ENCODE results near the gene GPR84. TPM values are rescaled to one million over a fixed set of nuclear protein-coding genes. Genes with fewer than 3 reads are reported as not detected.

Gene GPR84
- total and polyA plus RNA-seq, 4 experiments from 2014 or later, result 0.36 TPM; not detected in 3

GRCh38 chr12:54369597-54370131 is 5.4 kb upstream of the GPR84 start:
- DNase-seq, result no peak
- POLR2A ChIA-PET (ENCODE audit: partially characterized antibody), result no interaction called here
- intact Hi-C loops (cut with micrococcal nuclease), result loop anchor here (2.0 kb wide), 1 partner anchor 45 kb away; the partner anchor contains the start of gene COPZ1
- Mint-ChIP-seq H3K27ac (peak overlapping the region in 2 of 7 donors; percentile 30 to 86), H3K9me3 (no peaks in the 10 kb centered on the region), H3K36me3 (no peaks in the 10 kb centered on the region), H3K4me3 (peak overlapping the region in 6 of 8 donors; percentile 56 to 90 (median 73)), H3K4me1 (peaks cover 13 to 43% (median 24%) of the 10 kb centered on the region in 4 donors), H3K27me3 (peaks cover 0 to 3% of the 10 kb centered on the region in 2 donors)
- H3K36me3 ChIP-seq (ENCODE audit: insufficient read depth, low read length), result no peaks in the 10 kb centered on the region
- H3K27me3 ChIP-seq (ENCODE audit: insufficient read depth, low read length), result no peaks in the 10 kb centered on the region
- no peak overlapping the region for H3K27ac ChIP-seq (ENCODE audit: low read depth, low read length)
- CTCF ChIA-PET (ENCODE audit: partially characterized antibody), result interaction anchor here (1.0 to 3.4 kb wide), 7 partner anchors 11 to 157 kb away, joined by 4 to 41 read pairs (median 5); partner anchors contain the start of gene COPZ1
- H3K4me3 ChIP-seq (ENCODE audit: low read length in 2 of 2), result no peak overlapping the region
- H3K4me1 ChIP-seq (ENCODE audit: insufficient read depth, low read length), result peaks cover 26% of the 10 kb centered on the region
- H3K9me3 ChIP-seq (ENCODE audit: control insufficient read depth in 1 of 2, low read length in 2 of 2), result no peaks in the 10 kb centered on the region

DNA sequence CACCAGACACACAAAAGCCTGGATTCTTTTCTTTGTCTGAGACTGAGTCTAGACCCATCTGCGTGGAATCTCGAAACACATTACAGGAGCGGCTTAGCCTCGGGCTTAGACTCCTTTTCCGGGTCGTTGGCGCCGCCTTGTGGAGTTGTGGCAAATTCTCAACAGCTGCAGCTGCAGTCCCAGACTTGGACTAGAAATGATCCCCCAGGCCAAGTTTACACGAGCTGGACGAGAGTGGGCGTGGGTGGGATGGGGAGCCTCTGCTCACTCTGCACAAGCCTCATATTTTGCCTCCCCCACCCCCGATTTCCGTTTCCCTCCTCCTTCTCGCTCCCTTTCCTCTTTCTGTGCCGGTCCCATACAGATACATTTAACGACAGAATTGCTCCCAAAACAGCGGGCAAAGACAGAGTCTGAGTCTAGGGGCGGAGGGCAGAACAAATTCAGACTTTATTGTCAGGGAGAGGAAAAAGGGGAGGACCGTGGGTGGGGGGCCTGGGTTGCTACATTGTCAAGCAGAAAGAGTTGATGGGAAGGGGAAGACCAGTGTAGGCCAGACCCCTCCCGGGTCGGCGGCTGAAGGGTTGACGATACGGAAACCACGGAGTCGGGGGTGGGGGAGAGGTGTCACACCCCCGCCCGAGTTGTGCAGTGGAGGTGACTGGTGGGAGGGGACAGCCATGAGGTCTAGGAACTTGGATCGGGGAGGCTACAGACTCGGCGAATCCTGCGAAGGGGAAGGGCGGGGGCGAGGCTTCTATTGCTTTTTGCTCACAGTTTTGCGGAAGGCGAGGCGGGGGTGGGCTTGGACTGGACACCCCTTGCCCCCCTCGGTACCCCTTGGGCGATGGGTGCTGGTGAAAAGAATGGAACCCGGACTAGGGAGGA is 4.7 kb upstream of the GPR84 start:
- POLR2A ChIA-PET (ENCODE audit: partially characterized antibody), result interaction anchor here (0.6 to 2.4 kb wide), 15 partner anchors 10 to 614 kb away, joined by 3 to 17 read pairs (median 4); partner anchors contain the start of genes CBX5 and HNRNPA1

GRCh38 chr12:54368025-54368708 is 3.9 kb upstream of the GPR84 start:
- DNase-seq, result no peak
- no peaks in the 10 kb centered on the region for H3K36me3 Mint-ChIP-seq
- Histone ChIP-seq H3K36me3 (ENCODE audit: insufficient read depth, low read length) (no peaks in the 10 kb centered on the region), H3K27ac (ENCODE audit: low read depth, low read length) (peak overlapping the region; percentile 37), H3K4me1 (ENCODE audit: insufficient read depth, low read length) (peaks cover 40% of the 10 kb centered on the region), H3K9me3 (ENCODE audit: control insufficient read depth in 1 of 2, low read length in 2 of 2) (no peaks in the 10 kb centered on the region), H3K27me3 (ENCODE audit: insufficient read depth, low read length) (no peaks in the 10 kb centered on the region), H3K4me3 (ENCODE audit: low read length in 2 of 2) (peak overlapping the region in 1 of 2 donors; percentile 27)
- peak overlapping the region; percentile 30 to 86 (median 79) for H3K27ac Mint-ChIP-seq
- H3K4me1 Mint-ChIP-seq, result peaks cover 24 to 58% (median 37%) of the 10 kb centered on the region in 4 donors
- POLR2A ChIA-PET (ENCODE audit: partially characterized antibody), result interaction anchor here (0.6 to 2.4 kb wide), 14 partner anchors 9 to 614 kb away, joined by 3 to 17 read pairs (median 4); partner anchors contain the start of genes CBX5 and HNRNPA1
- CTCF ChIA-PET (ENCODE audit: partially characterized antibody), result interaction anchor here (0.8 to 4.5 kb wide), 33 partner anchors 9 to 153 kb away, joined by 3 to 71 read pairs (median 5); partner anchors contain the start of gene COPZ1
- peaks cover 0 to 3% of the 10 kb centered on the region in 2 donors for H3K27me3 Mint-ChIP-seq
- H3K9me3 Mint-ChIP-seq, result no peaks in the 10 kb centered on the region
- peak overlapping the region in 7 of 8 donors; percentile 63 to 90 (median 74) for H3K4me3 Mint-ChIP-seq
- intact Hi-C loops (cut with micrococcal nuclease), result loop anchor here (1.0 to 2.0 kb wide), 7 partner anchors 9 to 154 kb away; partner anchors contain the start of gene COPZ1

More for the DNA sequence above, 4.7 kb upstream of the GPR84 start:
- Histone ChIP-seq H3K27ac (ENCODE audit: low read depth, low read length) (peak overlapping the region; percentile 37), H3K4me1 (ENCODE audit: insufficient read depth, low read length) (peaks cover 33% of the 10 kb centered on the region), H3K36me3 (ENCODE audit: insufficient read depth, low read length) (no peaks in the 10 kb centered on the region), H3K9me3 (ENCODE audit: control insufficient read depth in 1 of 2, low read length in 2 of 2) (no peaks in the 10 kb centered on the region), H3K27me3 (ENCODE audit: insufficient read depth, low read length) (no peaks in the 10 kb centered on the region), H3K4me3 (ENCODE audit: low read length in 2 of 2) (peak overlapping the region in 1 of 2 donors; percentile 27)
- intact Hi-C loops (cut with micrococcal nuclease), result loop anchor here (1.0 to 2.0 kb wide), 7 partner anchors 10 to 155 kb away; partner anchors contain the start of gene COPZ1
- Mint-ChIP-seq H3K27me3 (peaks cover 0 to 3% of the 10 kb centered on the region in 2 donors), H3K36me3 (no peaks in the 10 kb centered on the region), H3K27ac (peak overlapping the region; percentile 30 to 86 (median 79)), H3K9me3 (no peaks in the 10 kb centered on the region), H3K4me1 (peaks cover 20 to 50% (median 31%) of the 10 kb centered on the region in 4 donors), H3K4me3 (peak overlapping the region; percentile 63 to 90 (median 76))
- CTCF ChIA-PET (ENCODE audit: partially characterized antibody), result interaction anchor here (0.6 to 4.5 kb wide), 34 partner anchors 10 to 154 kb away, joined by 3 to 71 read pairs (median 4); partner anchors contain the start of gene COPZ1
- peak; percentile 81 to 88 (median 84) for DNase-seq

DNA sequence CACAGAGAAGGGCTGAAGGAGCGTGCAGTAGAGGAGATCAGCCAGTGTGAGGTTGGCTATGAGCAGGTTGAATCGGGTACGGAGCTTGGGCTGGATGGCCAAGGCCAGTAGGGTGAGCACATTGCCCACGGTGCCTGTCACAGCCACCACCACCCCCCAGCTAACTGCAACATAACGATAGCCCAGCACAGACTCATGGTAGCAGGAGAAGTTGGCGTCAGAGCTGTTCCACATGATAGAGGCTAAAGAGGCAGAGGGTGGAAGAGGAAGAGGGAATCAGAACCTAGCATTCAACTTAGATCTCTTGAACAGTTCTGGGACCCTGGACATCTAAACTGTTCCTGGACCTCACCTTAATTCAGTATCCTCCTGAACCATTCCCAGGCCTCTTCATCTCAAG is 668 bp downstream of the GPR84 start:
- Mint-ChIP-seq H3K4me3 (peak overlapping the region in 1 of 8 donors; percentile 51), H3K27me3 (peaks cover 0 to 3% of the 10 kb centered on the region in 2 donors), H3K9me3 (no peaks in the 10 kb centered on the region), H3K27ac (peak overlapping the region in 4 of 7 donors; percentile 55 to 84 (median 64)), H3K36me3 (no peaks in the 10 kb centered on the region), H3K4me1 (peaks cover 22 to 41% (median 30%) of the 10 kb centered on the region in 4 donors)
- no peaks in the 10 kb centered on the region for H3K27me3 ChIP-seq (ENCODE audit: insufficient read depth, low read length)
- intact Hi-C loops (cut with micrococcal nuclease), result no loop called here
- no peak overlapping the region for H3K27ac ChIP-seq (ENCODE audit: low read depth, low read length)
- H3K4me3 ChIP-seq (ENCODE audit: low read length in 2 of 2), result no peak overlapping the region
- ChIA-PET POLR2A (ENCODE audit: partially characterized antibody) (interaction anchor here (0.7 to 1.2 kb wide), 2 partner anchors 84 to 147 kb away, joined by 3 to 4 read pairs; partner anchors contain the start of gene CBX5), CTCF (ENCODE audit: partially characterized antibody) (interaction anchor here (1.9 to 6.6 kb wide), 7 partner anchors 16 to 148 kb away, joined by 7 to 110 read pairs (median 17); partner anchors contain the start of gene COPZ1)
- H3K36me3 ChIP-seq (ENCODE audit: insufficient read depth, low read length), result no peaks in the 10 kb centered on the region
- DNase-seq, result no peak
- H3K4me1 ChIP-seq (ENCODE audit: insufficient read depth, low read length), result peaks cover 38% of the 10 kb centered on the region
- H3K9me3 ChIP-seq (ENCODE audit: control insufficient read depth in 1 of 2, low read length in 2 of 2), result no peaks in the 10 kb centered on the region

- intact Hi-C loops (cut with micrococcal nuclease), result no loop called here
- H3K9me3 Mint-ChIP-seq, result no peaks in the 10 kb centered on the region
Measured at GRCh38 chr12:54363047-54363446, 1.2 kb downstream of the GPR84 start.

More at GRCh38 chr12:54363047-54363446, 1.2 kb downstream of the GPR84 start:
- Histone ChIP-seq H3K9me3 (ENCODE audit: control insufficient read depth in 1 of 2, low read length in 2 of 2) (no peaks in the 10 kb centered on the region), H3K27ac (ENCODE audit: low read depth, low read length) (no peak overlapping the region), H3K36me3 (ENCODE audit: insufficient read depth, low read length) (no peaks in the 10 kb centered on the region), H3K4me3 (ENCODE audit: low read length in 2 of 2) (no peak overlapping the region), H3K27me3 (ENCODE audit: insufficient read depth, low read length) (no peaks in the 10 kb centered on the region), H3K4me1 (ENCODE audit: insufficient read depth, low read length) (peaks cover 37% of the 10 kb centered on the region)
- Mint-ChIP-seq H3K36me3 (no peaks in the 10 kb centered on the region), H3K4me3 (no peak overlapping the region), H3K27me3 (peaks cover 0 to 3% of the 10 kb centered on the region in 2 donors), H3K27ac (peak overlapping the region in 3 of 7 donors; percentile 45 to 62 (median 59)), H3K4me1 (peaks cover 17 to 35% (median 25%) of the 10 kb centered on the region in 4 donors)
- no peak for DNase-seq
- CTCF ChIA-PET (ENCODE audit: partially characterized antibody), result interaction anchor here (1.2 to 6.6 kb wide), 9 partner anchors 8 to 148 kb away, joined by 5 to 110 read pairs (median 15); partner anchors contain the start of gene COPZ1
- POLR2A ChIA-PET (ENCODE audit: partially characterized antibody), result interaction anchor here (0.7 to 1.2 kb wide), 2 partner anchors 83 to 147 kb away, joined by 3 to 4 read pairs; partner anchors contain the start of gene CBX5
